Measurements from ENCODE around the gene ADCK2.

GRCh38 chr7:140623980-140624379, 48.8 kb upstream of the ADCK2 start:
- TF ChIP-seq CTCF (IDR thresholded peaks at IDR 0.05), result no peak
- TF ChIP-seq POLR2A (IDR thresholded peaks at IDR 0.05), result no peak

All from prostate gland (tissue), 2 donors.